SU-DHL-6 (cell line): ENCODE results near the gene NTM.

Experiments
- EZH2phosphoT487 ChIP-seq: fragments of 200-600 bp; sonication (generic), shearing (Covaris generic); conservative IDR thresholded peaks from 2 replicates; pipeline ENCODE4 v1.6.1; 2018; ENCODE audit warnings: mild to moderate bottlenecking, antibody characterized with exemption, low read length, moderate library complexity, mixed read lengths
- TF ChIP-seq, protein P1 (sequence below): fragments of 200-600 bp; sonication (generic); IDR thresholded peaks from one replicate; pipeline ENCODE4 v1.5.1; 2017; ENCODE audit warnings: antibody characterized with exemption, mild to moderate bottlenecking, low read length, moderate library complexity; ENCODE audit not compliant: insufficient read depth, poor library complexity, severe bottlenecking

DNA sequence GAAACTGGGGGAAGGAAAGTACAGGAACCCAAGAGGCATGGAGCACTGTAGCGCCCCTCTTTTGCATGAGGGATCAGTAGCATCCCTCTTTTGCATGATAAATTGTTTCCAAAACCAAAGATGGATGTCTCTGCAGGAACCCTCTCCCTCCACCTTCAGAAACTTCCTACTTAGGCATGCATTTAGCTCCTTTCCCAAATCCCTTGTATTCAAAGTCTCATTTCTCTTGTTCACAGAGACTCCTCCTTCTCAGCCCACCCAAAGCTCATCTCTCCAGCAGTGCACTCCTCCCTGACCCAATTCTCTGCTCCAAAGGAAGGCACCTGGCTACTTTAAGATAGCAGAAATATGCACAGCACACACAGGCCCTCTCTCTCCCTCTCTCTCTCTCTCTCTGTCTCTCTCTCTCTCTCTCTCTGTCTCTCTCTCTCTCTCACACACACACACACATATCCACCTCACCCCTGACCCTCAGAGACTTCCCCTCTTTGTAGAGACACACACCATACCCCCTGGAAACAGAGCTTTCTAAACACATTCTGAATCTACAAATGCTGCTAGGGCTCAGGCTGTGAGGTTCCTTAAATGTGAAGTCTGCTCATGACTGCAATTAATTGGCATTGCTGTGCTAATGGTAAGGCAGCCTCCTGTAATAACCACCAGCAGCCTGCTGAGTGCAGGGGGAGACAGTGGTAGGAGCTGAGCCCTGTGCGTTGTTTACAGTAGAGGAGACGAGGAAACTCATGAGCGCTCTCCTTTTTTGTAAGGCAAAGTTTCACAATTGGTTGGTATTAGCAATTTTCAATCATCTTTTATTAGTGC, 519.6 kb downstream of the NTM start:
- TF ChIP-seq, protein P1, sequence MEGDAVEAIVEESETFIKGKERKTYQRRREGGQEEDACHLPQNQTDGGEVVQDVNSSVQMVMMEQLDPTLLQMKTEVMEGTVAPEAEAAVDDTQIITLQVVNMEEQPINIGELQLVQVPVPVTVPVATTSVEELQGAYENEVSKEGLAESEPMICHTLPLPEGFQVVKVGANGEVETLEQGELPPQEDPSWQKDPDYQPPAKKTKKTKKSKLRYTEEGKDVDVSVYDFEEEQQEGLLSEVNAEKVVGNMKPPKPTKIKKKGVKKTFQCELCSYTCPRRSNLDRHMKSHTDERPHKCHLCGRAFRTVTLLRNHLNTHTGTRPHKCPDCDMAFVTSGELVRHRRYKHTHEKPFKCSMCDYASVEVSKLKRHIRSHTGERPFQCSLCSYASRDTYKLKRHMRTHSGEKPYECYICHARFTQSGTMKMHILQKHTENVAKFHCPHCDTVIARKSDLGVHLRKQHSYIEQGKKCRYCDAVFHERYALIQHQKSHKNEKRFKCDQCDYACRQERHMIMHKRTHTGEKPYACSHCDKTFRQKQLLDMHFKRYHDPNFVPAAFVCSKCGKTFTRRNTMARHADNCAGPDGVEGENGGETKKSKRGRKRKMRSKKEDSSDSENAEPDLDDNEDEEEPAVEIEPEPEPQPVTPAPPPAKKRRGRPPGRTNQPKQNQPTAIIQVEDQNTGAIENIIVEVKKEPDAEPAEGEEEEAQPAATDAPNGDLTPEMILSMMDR, result no peak
- no peak for TF ChIP-seq EZH2phosphoT487
